Prostate gland (tissue), 2 donors: Measurements from ENCODE around the gene BST1.

ENCODE experiments used
- CTCF ChIP-seq, 4 experiments: fragments of 200-600 bp in 2 of 4; fragments of 450-650 bp in 2 of 4; sonication (generic) in 2 of 4; IDR thresholded peaks; 1 replicate in 3 of 4; 2 replicates in 1 of 4; pipeline ENCODE4 v1.5.1; 2016 to 2019; ENCODE audit warnings: antibody characterized with exemption in 4 of 4, mild to moderate bottlenecking in 2 of 4, moderate library complexity in 2 of 4
- POLR2AphosphoS5 ChIP-seq: sonication (generic); formaldehyde crosslinking; IDR thresholded peaks from one replicate; pipeline ENCODE4 v1.6.1; 2017; ENCODE audit warnings: antibody characterized with exemption

DNA sequence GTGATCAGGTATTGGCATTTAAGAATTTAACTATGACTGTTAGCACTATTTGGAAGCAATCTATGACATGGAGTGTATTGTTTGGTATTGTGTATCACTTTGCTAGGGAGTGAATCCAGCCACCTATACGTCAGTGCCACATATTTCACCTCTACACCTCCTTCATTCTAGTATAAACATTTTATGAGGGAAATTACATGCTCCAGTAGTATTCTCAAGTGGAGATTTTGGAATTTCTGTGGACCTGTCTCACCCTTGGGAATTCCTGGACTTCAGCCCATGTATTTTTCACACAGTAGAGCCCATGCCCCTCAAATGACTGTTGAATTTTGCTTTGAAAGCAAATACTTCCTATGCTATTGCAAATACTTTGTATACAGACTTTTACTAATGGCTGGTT is 11.3 kb downstream of the BST1 start:
- no peak for TF ChIP-seq POLR2AphosphoS5
- no peak for TF ChIP-seq CTCF (IDR thresholded peaks at IDR 0.05)
